Progenitor cell of endocrine pancreas (in vitro differentiated cells): ENCODE results near the gene ZFP36. TPM values are rescaled to one million over a fixed set of nuclear protein-coding genes. Genes with fewer than 3 reads are reported as not detected.

Experiments
- DNase-seq: peaks from one replicate; pipeline ENCODE4 v3.0.0; 2021; ENCODE audit warnings: low spot score; ENCODE audit not compliant: unreplicated experiment
- H3K27ac Mint-ChIP-seq: 2 replicates; pipeline ENCODE4 v1.8.0; 2021; ENCODE audit warnings: mild to moderate bottlenecking, moderate library complexity, mixed read lengths
- H3K27me3 Mint-ChIP-seq: 2 replicates; pipeline ENCODE4 v1.8.0; 2021; ENCODE audit warnings: mixed read lengths
- H3K36me3 Mint-ChIP-seq: 2 replicates; pipeline ENCODE4 v1.8.0; 2022; ENCODE audit warnings: mixed read lengths; ENCODE audit not compliant: insufficient read depth
- H3K4me1 Mint-ChIP-seq: 2 replicates; pipeline ENCODE4 v1.8.0; 2021; ENCODE audit warnings: low read depth, mixed read lengths
- H3K4me3 Mint-ChIP-seq: 2 replicates; pipeline ENCODE4 v1.8.0; 2021; ENCODE audit warnings: low read depth, mild to moderate bottlenecking, moderate library complexity, mixed read lengths
- H3K9me3 Mint-ChIP-seq: 2 replicates; pipeline ENCODE4 v1.8.0; 2021; ENCODE audit warnings: low read depth, mixed read lengths
- CTCF ChIP-seq: fragments of 200-600 bp; sonication (generic); IDR thresholded peaks from one replicate; pipeline ENCODE4 v1.5.0; 2021; ENCODE audit warnings: antibody characterized with exemption, mild to moderate bottlenecking; ENCODE audit not compliant: unreplicated experiment
- long read RNA-seq: library from polyadenylated mRNA; unstranded; transcript quantifications from one replicate; pipeline ENCODE4 v2.0.0, GENCODE V29; 2020
- total RNA-seq: library from RNA; stranded (reverse); gene quantifications from 2 replicates; pipeline ENCODE4 v1.2.1, GENCODE V29; 2021

ZFP36 gene
- total RNA-seq, result 10.5 and 10.6 TPM in 2 replicates
- long read RNA-seq, result 0 reads

- Mint-ChIP-seq H3K27me3 (no peaks in the 10 kb centered on the region), H3K4me3 (peak within 1 kb of the TSS; percentile 89), H3K4me1 (peaks cover 38% of the 10 kb centered on the region), H3K9me3 (no peaks in the 10 kb centered on the region), H3K36me3 (peaks cover 4% of the 10 kb centered on the region), H3K27ac (peak within 1 kb of the TSS; percentile 96)
- peak; percentile 69 for DNase-seq
- peak; percentile 9 for TF ChIP-seq CTCF
These were observed at the start of gene ZFP36 for GRCh38 chr19:39406656-39407409. TSS of gene ZFP36 (plus strand) at chr19:39406847. CDS start at chr19:39406905, 58 bp downstream.

GRCh38 chr19:39359026-39359425, 47.6 kb upstream of the ZFP36 start:
- Mint-ChIP-seq H3K4me3 (no peak overlapping the region), H3K36me3 (peaks cover 25% of the 10 kb centered on the region), H3K4me1 (no peaks in the 10 kb centered on the region), H3K9me3 (no peaks in the 10 kb centered on the region), H3K27me3 (no peaks in the 10 kb centered on the region), H3K27ac (no peak overlapping the region)
- TF ChIP-seq CTCF, result no peak
- no peak for DNase-seq

GRCh38 chr19:39360599-39360998, 46.0 kb upstream of the ZFP36 start:
- H3K36me3 Mint-ChIP-seq, result peaks cover 25% of the 10 kb centered on the region
- H3K9me3 Mint-ChIP-seq, result no peaks in the 10 kb centered on the region
- DNase-seq, result no peak
- TF ChIP-seq CTCF, result no peak
- no peak overlapping the region for H3K27ac Mint-ChIP-seq
- H3K4me1 Mint-ChIP-seq, result no peaks in the 10 kb centered on the region
- no peaks in the 10 kb centered on the region for H3K27me3 Mint-ChIP-seq
- no peak overlapping the region for H3K4me3 Mint-ChIP-seq

- peaks cover 18% of the 10 kb centered on the region for H3K36me3 Mint-ChIP-seq
- no peaks in the 10 kb centered on the region for H3K27me3 Mint-ChIP-seq
- H3K9me3 Mint-ChIP-seq, result no peaks in the 10 kb centered on the region
- H3K27ac Mint-ChIP-seq, result peak overlapping the region; percentile 56
- H3K4me1 Mint-ChIP-seq, result no peaks in the 10 kb centered on the region
- no peak overlapping the region for H3K4me3 Mint-ChIP-seq
- DNase-seq, result no peak
- TF ChIP-seq CTCF, result no peak
These were observed 43.7 kb upstream of the ZFP36 start for GRCh38 chr19:39362682-39363657.

GRCh38 chr19:39363901-39364457, 42.7 kb upstream of the ZFP36 start:
- no peak overlapping the region for H3K27ac Mint-ChIP-seq
- DNase-seq, result no peak
- no peaks in the 10 kb centered on the region for H3K4me1 Mint-ChIP-seq
- H3K36me3 Mint-ChIP-seq, result peaks cover 16% of the 10 kb centered on the region
- H3K9me3 Mint-ChIP-seq, result no peaks in the 10 kb centered on the region
- TF ChIP-seq CTCF, result no peak
- H3K27me3 Mint-ChIP-seq, result no peaks in the 10 kb centered on the region
- no peak overlapping the region for H3K4me3 Mint-ChIP-seq
